Measurements from ENCODE around the gene TBC1D30.

Gene TBC1D30

DNA sequence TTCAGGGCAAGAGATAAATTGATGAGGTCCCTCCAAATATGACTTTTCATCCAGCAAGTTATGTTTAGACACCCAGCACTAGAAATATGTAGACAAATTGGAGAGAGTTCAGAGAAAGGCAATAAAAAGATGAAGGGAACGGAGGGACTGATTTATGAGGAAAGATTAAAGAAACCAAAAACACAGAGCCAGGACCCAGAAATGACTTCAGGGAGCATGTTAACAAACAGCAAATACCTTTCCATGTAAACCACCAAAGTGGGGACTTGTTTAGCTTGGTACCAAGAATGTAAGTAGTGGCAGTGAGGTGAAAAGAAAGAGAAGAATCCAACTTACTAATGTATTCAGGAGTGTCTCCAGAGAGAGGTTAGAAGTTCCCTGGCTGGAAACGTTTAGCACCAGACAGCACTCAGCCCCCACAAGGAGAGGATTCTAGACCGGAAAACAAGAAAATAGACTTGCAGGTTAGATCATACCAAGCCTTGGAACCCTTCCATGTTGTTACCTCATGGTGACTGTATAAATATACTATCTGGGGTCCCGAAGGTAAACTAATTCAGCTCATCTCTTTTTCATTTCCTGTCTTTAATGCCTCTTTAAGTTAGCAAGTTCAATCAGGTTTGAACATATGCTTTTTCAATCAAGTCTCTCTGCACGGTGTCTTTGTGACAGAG is 79.2 kb downstream of the TBC1D30 start:
- TF ChIP-seq, protein P1, sequence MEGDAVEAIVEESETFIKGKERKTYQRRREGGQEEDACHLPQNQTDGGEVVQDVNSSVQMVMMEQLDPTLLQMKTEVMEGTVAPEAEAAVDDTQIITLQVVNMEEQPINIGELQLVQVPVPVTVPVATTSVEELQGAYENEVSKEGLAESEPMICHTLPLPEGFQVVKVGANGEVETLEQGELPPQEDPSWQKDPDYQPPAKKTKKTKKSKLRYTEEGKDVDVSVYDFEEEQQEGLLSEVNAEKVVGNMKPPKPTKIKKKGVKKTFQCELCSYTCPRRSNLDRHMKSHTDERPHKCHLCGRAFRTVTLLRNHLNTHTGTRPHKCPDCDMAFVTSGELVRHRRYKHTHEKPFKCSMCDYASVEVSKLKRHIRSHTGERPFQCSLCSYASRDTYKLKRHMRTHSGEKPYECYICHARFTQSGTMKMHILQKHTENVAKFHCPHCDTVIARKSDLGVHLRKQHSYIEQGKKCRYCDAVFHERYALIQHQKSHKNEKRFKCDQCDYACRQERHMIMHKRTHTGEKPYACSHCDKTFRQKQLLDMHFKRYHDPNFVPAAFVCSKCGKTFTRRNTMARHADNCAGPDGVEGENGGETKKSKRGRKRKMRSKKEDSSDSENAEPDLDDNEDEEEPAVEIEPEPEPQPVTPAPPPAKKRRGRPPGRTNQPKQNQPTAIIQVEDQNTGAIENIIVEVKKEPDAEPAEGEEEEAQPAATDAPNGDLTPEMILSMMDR (IDR thresholded peaks at IDR 0.05; ENCODE audit: control insufficient read depth, extremely low read depth, insufficient read depth), result no peak
- no peak for DNase-seq (ENCODE audit: low read depth)
- H3K4me3 ChIP-seq (ENCODE audit: low read depth, low read length), result no peak overlapping the region

DNA sequence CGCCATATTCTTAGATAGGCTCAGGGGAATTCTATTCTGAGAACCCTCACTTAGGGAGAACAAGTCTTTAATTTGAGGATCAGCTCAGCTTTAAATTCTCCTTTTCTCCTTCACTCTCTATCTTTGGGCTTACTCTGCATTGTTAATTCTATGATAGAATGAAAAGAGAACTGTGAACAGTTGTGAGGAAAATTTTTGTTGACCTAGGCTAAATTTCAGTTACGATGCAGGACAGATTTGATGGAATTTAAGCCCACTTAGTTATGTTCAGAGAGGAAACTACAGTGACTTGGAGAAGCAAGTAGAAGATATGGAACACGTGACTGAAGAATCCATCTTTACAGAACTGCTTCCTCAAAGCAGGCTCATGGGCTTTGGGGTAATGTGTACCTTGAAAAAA is 82.7 kb downstream of the TBC1D30 start:
- DNase-seq (ENCODE audit: low read depth), result no peak
- no peak overlapping the region for H3K4me3 ChIP-seq (ENCODE audit: low read depth, low read length)
- TF ChIP-seq, protein P1 (IDR thresholded peaks at IDR 0.05; ENCODE audit: control insufficient read depth, extremely low read depth, insufficient read depth), result no peak

DNA sequence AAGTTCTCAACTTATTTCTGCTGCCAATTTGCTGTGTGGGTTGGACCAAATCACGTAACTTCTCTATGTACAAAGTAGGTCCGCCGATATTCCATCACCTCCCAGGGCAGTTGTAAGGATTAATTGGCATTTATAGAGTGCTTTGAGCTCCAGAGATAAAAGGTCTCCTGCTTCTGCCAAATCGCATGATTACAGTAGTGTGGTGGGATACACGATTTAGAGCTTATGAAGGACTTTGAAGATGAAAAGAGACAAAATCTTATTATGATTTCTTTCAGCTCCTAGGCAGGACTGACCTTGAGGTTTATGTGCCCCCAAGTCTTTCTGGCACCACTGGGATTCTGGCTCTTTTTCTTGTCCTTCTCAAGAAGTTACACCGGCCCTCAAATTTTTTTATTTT is 84.7 kb downstream of the TBC1D30 start:
- no peak for DNase-seq (ENCODE audit: low read depth)
- no peak overlapping the region for H3K4me3 ChIP-seq (ENCODE audit: low read depth, low read length)
- TF ChIP-seq, protein P1 (IDR thresholded peaks at IDR 0.05; ENCODE audit: control insufficient read depth, extremely low read depth, insufficient read depth), result no peak

DNA sequence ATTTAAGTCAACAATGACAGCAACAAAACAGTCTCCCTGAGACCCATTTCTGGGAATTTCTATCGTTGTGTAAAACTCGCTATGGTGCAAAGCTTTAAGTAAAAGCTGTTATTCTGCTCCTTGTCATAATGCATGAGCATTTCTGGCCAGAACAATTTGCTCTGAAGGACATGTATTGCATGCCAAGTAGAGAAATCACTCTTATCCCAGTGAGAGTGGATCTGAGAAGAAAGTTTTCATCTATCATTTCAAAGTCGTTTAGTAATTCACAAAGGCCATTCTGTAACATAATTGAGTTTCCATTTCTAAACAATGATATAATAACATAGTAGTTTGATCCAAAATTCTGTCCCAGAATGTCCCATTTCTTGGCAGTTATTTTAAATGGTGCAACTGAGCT is 86.6 kb downstream of the TBC1D30 start:
- TF ChIP-seq, protein P1 (IDR thresholded peaks at IDR 0.05; ENCODE audit: control insufficient read depth, extremely low read depth, insufficient read depth), result no peak
- H3K4me3 ChIP-seq (ENCODE audit: low read depth, low read length), result no peak overlapping the region
- no peak for DNase-seq (ENCODE audit: low read depth)

DNA sequence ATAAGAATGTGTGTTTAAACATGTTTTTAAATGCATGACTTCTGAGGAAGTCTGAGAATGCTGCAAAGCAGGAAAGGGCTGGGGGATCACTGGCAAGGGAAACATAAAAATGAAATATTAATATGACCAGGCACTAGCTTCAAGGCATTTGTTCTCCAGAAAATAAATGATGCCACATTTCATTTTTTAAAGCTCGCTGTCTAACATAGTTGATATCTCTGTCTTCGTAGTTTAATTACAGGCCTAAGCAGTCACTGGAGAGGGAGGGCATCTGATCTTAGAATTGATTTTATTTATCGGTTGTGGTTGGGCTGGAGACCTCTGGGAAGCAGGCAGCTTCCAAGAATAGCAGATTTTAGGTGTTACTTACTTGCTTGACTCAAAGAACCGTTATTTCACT is 87.5 kb downstream of the TBC1D30 start:
- TF ChIP-seq, protein P1 (IDR thresholded peaks at IDR 0.05; ENCODE audit: control insufficient read depth, extremely low read depth, insufficient read depth), result no peak
- no peak for DNase-seq (ENCODE audit: low read depth)
- no peak overlapping the region for H3K4me3 ChIP-seq (ENCODE audit: low read depth, low read length)

DNA sequence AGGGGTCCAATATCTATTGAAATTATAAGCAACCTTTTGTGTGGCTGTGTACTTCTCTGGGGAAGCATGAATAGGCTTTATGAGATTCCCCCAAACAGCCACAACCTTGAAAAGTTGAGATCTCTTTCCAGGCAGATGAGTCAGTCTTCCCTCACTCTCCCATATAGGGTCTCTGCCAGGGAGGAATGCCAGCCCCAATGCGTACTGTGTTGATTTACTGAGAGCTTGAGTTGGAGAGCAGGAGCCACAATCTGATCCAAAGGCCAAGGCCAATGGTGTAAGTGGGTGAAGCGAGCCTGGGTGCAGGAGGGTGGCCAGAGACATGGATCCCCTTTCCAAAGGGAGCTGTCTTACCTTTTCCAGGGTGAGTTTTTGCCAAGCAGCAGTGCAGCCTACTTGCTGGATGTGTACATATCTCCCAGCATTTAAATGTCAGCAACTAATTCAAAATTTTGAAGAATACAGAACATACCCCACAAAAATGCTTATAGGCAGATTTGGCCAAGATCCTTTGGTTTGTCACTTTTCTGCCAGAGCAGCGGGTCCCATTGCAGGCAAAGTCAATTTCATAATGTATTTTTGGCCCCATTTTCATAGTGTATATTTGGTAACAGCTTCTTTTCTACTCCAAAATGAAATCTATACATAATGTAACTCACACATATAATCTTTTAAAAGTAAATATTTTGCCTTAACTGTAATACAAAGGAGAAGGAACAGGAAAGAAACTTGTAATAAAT is 88.2 kb downstream of the TBC1D30 start:
- H3K4me3 ChIP-seq (ENCODE audit: low read depth, low read length), result no peak overlapping the region
- DNase-seq (ENCODE audit: low read depth), result no peak
- TF ChIP-seq, protein P1 (IDR thresholded peaks at IDR 0.05; ENCODE audit: control insufficient read depth, extremely low read depth, insufficient read depth), result no peak

Data from LNCaP clone FGC (cell line).